ENCODE data around the gene TMCC1.

- TF ChIP-seq POLR2A (IDR thresholded peaks at IDR 0.05), result no peak
- TF ChIP-seq CTCF (IDR thresholded peaks at IDR 0.05), result no peak
Observed at GRCh38 chr3:129908417-129908816, 14.9 kb upstream of the TMCC1 start.

Data from thyroid gland (tissue), 4 donors.